Lower lobe of right lung (tissue), 2 donors: ENCODE data around the gene KIRREL3. TPM values are rescaled to one million over a fixed set of nuclear protein-coding genes. Genes with fewer than 3 reads are reported as not detected.

Experiments used
- ATAC-seq, 2 donors: fragments of 200-7000 bp; cut with Tn5 transposase; one replicate each; pipeline ENCODE4 v1.9.1; 2020 to 2022; ENCODE audit warnings: mild to moderate bottlenecking in 2 of 2, moderate library complexity in 2 of 2
- DNase-seq: peaks from one replicate; pipeline ENCODE4 v3.0.0-alpha.2; 2020
- H3K27ac ChIP-seq: fragments of 200-600 bp; one replicate; pipeline ENCODE4 v1.8.0; 2022
- H3K27me3 ChIP-seq: fragments of 200-600 bp; one replicate; pipeline ENCODE4 v1.8.0; 2022; ENCODE audit warnings: low read depth
- H3K36me3 ChIP-seq: fragments of 200-600 bp; one replicate; pipeline ENCODE4 v1.8.0; 2022; ENCODE audit warnings: mild to moderate bottlenecking
- H3K4me1 ChIP-seq: fragments of 200-600 bp; one replicate; pipeline ENCODE4 v1.8.0; 2022
- H3K4me3 ChIP-seq: fragments of 200-600 bp; one replicate; pipeline ENCODE4 v1.8.0; 2022; ENCODE audit warnings: mild to moderate bottlenecking
- H3K9me3 ChIP-seq: fragments of 200-600 bp; one replicate; pipeline ENCODE4 v1.8.0; 2022
- intact Hi-C: fragments of 100-400 bp; cut with DNase I; formaldehyde crosslinking; loops from one replicate; pipeline ENCODE4 v1.11.0; 2022
- total RNA-seq: library from RNA; stranded (reverse); fragmentation: NEBNext Ultra II Directional; extraction: Animal tissue kit (Norgen Biotek cat#: 25700); gene quantifications from one replicate; pipeline ENCODE4 v1.2.1, GENCODE V29; 2021
- TF ChIP-seq, protein P1 (sequence below): fragments of 200-600 bp; IDR thresholded peaks from one replicate; pipeline ENCODE4 v1.8.0; 2022; ENCODE audit warnings: antibody characterized with exemption, mild to moderate bottlenecking
- donor health status: DM: no; HTN: yes; CAD: no; lungs with severe emphysema.

Gene KIRREL3
- total RNA-seq, 1 donor from 2014 or later = 0.15 TPM

DNA sequence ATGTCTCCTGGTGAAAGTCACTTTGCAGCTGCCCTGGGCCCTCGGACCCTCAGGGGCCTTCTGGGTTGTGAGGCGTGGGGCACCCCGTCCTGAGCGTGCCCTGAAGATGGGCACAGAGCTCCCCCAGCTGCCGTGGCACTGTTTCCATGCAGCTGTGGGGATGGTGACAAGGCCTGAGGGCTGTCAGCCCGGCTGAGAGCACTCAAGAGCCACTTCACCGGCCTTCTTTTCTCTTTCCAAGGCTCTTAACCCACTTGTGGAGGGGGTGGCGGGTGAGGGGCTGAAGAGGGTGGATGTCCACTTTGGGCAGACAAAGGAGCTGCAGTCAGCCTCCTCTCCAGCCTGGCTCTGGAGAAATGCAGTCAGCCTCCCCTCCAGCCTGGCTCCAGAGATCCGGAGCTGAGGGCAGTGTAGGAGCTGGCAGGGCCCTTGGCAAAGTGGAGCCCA is 405.6 kb downstream of the KIRREL3 start:
- no peaks in the 10 kb centered on the region for H3K36me3 ChIP-seq
- peaks cover 6% of the 10 kb centered on the region for H3K4me1 ChIP-seq
- no peak overlapping the region for H3K4me3 ChIP-seq
- no peaks in the 10 kb centered on the region for H3K9me3 ChIP-seq
- TF ChIP-seq, protein P1, sequence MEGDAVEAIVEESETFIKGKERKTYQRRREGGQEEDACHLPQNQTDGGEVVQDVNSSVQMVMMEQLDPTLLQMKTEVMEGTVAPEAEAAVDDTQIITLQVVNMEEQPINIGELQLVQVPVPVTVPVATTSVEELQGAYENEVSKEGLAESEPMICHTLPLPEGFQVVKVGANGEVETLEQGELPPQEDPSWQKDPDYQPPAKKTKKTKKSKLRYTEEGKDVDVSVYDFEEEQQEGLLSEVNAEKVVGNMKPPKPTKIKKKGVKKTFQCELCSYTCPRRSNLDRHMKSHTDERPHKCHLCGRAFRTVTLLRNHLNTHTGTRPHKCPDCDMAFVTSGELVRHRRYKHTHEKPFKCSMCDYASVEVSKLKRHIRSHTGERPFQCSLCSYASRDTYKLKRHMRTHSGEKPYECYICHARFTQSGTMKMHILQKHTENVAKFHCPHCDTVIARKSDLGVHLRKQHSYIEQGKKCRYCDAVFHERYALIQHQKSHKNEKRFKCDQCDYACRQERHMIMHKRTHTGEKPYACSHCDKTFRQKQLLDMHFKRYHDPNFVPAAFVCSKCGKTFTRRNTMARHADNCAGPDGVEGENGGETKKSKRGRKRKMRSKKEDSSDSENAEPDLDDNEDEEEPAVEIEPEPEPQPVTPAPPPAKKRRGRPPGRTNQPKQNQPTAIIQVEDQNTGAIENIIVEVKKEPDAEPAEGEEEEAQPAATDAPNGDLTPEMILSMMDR = no peak
- peak; percentile 52 for DNase-seq
- ATAC-seq = peak; percentile 61 to 63
- H3K27me3 ChIP-seq = peaks cover 4% of the 10 kb centered on the region
- intact Hi-C loops = no loop called here
- H3K27ac ChIP-seq = no peak overlapping the region

DNA sequence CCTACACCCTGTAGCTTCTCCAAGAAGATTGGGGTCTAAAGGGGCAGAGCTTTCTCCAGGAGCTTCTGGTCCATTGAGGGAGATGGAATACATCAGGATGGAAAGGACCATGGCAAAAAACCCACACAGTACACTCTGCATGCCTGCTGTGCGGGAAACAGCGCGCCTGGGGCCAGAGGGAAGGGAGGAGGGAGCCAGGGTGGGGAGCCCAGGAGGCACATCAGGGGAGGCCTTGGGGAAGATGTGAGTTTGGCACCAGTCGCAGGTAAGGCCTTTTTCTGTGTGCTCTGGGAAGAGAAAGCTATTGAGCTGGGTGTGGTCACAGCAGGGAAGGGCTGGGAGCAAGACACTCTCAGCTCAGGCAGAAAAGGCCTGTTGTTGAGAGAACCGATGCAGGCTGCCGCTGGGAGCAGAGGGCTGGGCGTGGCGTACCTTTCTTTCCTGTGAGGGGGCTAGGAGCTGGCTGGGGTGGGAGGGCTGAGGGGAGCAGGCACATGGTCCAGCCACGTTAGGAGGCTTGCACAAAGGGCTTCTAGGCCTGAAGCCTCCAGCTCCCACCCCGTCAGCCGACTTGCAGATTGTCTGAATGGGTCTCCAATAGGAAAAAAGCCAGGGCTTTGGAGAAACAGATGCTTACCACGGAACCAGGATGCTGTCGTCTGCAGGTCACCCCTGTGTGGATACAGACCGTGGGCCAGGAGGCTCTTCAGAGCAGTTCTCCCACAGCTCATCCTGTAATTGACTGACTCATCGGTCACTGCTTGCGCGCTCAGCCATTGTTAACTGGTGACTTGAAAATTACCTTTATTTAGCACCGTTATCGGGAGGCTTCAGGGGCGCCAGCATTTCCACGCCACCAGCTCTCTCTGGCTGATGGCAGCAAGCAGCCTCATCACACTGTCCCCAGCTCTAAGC is 407.8 kb downstream of the KIRREL3 start:
- DNase-seq = no peak
- no peak overlapping the region for H3K4me3 ChIP-seq
- TF ChIP-seq, protein P1 = no peak
- H3K27me3 ChIP-seq = peaks cover 4% of the 10 kb centered on the region
- H3K9me3 ChIP-seq = no peaks in the 10 kb centered on the region
- intact Hi-C loops = no loop called here
- H3K4me1 ChIP-seq = peaks cover 6% of the 10 kb centered on the region
- H3K36me3 ChIP-seq = no peaks in the 10 kb centered on the region
- no peak for ATAC-seq
- no peak overlapping the region for H3K27ac ChIP-seq

DNA sequence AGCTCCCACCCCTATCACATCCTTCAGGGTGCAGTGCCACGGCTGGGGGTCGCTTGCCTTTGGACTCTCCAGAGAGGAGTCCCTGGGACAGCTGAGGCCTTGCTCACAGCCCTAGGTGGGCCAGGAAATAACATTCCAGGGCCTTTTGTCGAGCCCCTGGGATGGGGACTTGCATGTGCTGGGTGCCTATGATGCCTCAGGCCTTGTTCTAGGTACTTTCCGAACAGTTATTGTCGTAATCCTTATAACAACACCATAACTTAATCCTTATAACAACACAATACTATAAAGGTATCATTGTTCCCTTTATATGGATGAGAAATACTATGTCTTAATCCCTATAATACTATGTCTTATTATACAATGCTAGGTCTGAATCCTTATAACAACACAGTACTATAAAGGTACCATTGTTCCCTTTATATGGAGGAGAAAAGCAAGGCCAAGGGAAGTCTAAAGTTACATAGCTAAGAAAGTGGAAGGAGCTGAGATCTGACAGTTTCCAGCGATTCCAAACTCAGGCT is 408.5 kb downstream of the KIRREL3 start:
- H3K27ac ChIP-seq = no peak overlapping the region

GRCh38 chr11:126589492-126589803 is 411.1 kb downstream of the KIRREL3 start:
- intact Hi-C loops = no loop called here
- Histone ChIP-seq H3K9me3 (no peaks in the 10 kb centered on the region), H3K27ac (no peak overlapping the region), H3K4me1 (peaks cover 15% of the 10 kb centered on the region), H3K27me3 (no peaks in the 10 kb centered on the region), H3K4me3 (no peak overlapping the region), H3K36me3 (no peaks in the 10 kb centered on the region)
- TF ChIP-seq, protein P1 = no peak
- ATAC-seq = no peak
- no peak for DNase-seq

More for the DNA sequence above, 408.5 kb downstream of the KIRREL3 start:
- intact Hi-C loops = no loop called here
- no peaks in the 10 kb centered on the region for H3K9me3 ChIP-seq
- H3K4me3 ChIP-seq = no peak overlapping the region
- TF ChIP-seq, protein P1 = no peak
- no peak for ATAC-seq
- peaks cover 6% of the 10 kb centered on the region for H3K4me1 ChIP-seq
- DNase-seq = no peak
- H3K36me3 ChIP-seq = no peaks in the 10 kb centered on the region
- peaks cover 2% of the 10 kb centered on the region for H3K27me3 ChIP-seq

DNA sequence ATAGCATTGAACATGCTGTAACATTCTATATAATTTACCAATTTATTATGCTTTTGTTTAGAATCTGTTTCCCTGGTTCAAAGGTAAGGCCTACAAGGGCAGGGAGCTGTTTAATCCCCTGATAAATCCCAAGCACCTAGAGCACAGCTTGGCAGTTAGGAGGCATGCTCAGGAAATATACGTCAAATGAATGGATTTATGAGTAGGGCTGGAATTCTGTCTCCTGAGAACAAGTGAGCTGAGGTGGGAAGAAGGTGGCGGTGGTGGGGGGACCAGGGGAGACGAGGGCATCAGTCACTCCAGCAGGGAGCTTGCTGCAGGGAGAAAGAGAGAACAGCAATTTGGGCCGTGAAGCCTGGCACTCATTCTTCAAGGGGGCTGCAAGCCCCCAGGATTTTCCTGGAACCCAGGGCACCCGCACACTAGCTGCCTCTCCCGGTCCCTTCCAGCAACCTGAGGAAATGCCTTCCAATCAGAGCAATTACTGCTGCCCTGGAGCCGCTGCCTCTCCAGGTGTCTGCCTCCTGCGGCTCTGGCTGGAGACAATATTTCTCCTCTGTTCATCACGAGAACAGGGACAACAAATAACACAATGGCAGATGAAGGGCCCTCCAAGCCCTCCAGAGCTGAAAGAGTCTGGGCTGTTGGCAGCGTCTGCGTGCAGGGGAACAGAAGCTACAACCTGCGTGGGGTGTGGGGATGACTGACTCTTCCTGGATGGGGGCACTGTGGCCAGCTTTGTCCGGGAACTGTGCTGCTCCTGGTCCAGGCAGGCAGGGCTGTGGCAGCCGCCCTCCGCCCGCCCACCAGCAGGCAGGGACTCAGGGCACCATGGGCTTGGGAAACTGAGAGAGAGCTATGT is 411.7 kb downstream of the KIRREL3 start:
- Histone ChIP-seq H3K4me1 (peaks cover 13% of the 10 kb centered on the region), H3K27ac (no peak overlapping the region), H3K27me3 (no peaks in the 10 kb centered on the region), H3K4me3 (no peak overlapping the region), H3K9me3 (no peaks in the 10 kb centered on the region), H3K36me3 (no peaks in the 10 kb centered on the region)
- TF ChIP-seq, protein P1 = no peak
- ATAC-seq (peak in 1 of 2 donors; percentile 43), DNase-seq (no peak)
- intact Hi-C loops = no loop called here
